KMS-11 (cell line): ENCODE data around the gene TOM1L1.

ENCODE experiments used
- H2AFZ ChIP-seq: fragments of 200-600 bp; sonication (generic); 2 replicates; pipeline ENCODE4 v1.6.1; 2016; ENCODE audit warnings: antibody characterized with exemption, mixed run types, low read depth
- H3K27ac ChIP-seq: fragments of 200-600 bp; sonication (generic); 2 replicates; pipeline ENCODE4 v1.6.1; 2016; ENCODE audit warnings: mild to moderate bottlenecking, mixed run types
- H3K27me3 ChIP-seq: fragments of 200-600 bp; sonication (generic); 2 replicates; pipeline ENCODE4 v1.6.1; 2017; ENCODE audit warnings: mild to moderate bottlenecking, low read depth, mixed run types, moderate library complexity; ENCODE audit not compliant: insufficient read depth
- H3K36me3 ChIP-seq: fragments of 200-600 bp; sonication (generic); 2 replicates; pipeline ENCODE4 v1.6.1; 2017; ENCODE audit warnings: mild to moderate bottlenecking, mixed run types; ENCODE audit not compliant: insufficient read depth
- H3K4me1 ChIP-seq: fragments of 200-600 bp; sonication (generic); 2 replicates; pipeline ENCODE4 v1.6.1; 2016; ENCODE audit warnings: mild to moderate bottlenecking, low read depth, mixed run types; ENCODE audit not compliant: poor library complexity, severe bottlenecking
- H3K4me2 ChIP-seq: fragments of 200-600 bp; sonication (generic); 2 replicates; pipeline ENCODE4 v1.7.0; 2016; ENCODE audit warnings: mild to moderate bottlenecking, mixed run types
- H3K4me3 ChIP-seq: fragments of 200-600 bp; sonication (generic); IDR thresholded peaks from 2 replicates; pipeline ENCODE4 v1.6.1; 2017; ENCODE audit warnings: low read depth, low read length, mixed read lengths; ENCODE audit not compliant: insufficient read depth
- H3K79me2 ChIP-seq: fragments of 200-600 bp; sonication (generic); 2 replicates; pipeline ENCODE4 v1.6.1; 2016; ENCODE audit warnings: low read depth, mixed run types; ENCODE audit not compliant: insufficient read depth
- H3K9ac ChIP-seq: fragments of 200-600 bp; sonication (generic); 2 replicates; pipeline ENCODE4 v1.6.1; 2016; ENCODE audit warnings: mild to moderate bottlenecking, mixed run types
- H4K20me1 ChIP-seq: fragments of 200-600 bp; sonication (generic); 2 replicates; pipeline ENCODE4 v1.6.1; 2016; ENCODE audit warnings: mild to moderate bottlenecking, mixed run types; ENCODE audit not compliant: insufficient read depth
- TF ChIP-seq, protein P1 (sequence below): fragments of 200-600 bp; sonication (generic); conservative IDR thresholded peaks from 2 replicates; pipeline ENCODE4 v1.6.1; 2017; ENCODE audit warnings: low read depth, mild to moderate bottlenecking, antibody characterized with exemption, low read length, moderate library complexity, mixed read lengths

TOM1L1 gene

DNA sequence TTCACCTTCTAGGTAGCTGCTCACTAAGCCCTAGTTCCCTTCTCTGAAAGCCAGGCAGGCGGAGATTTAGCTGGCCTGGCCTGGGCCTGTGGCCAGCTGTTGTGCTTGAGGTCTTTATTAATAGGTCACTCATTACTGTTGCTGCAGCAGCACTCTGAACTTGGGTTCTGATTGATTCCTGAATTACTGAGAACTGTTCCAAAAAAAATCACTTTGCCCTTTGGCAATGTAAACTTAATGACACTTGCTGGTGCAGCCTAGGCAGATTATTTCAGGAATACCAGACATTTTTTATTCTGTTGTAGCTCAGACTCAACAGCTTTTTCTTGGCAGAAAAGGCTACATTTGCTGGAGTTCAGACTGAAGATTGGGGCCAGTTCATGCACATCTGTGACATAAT lies 2.7 kb downstream of the TOM1L1 start:
- TF ChIP-seq, protein P1, sequence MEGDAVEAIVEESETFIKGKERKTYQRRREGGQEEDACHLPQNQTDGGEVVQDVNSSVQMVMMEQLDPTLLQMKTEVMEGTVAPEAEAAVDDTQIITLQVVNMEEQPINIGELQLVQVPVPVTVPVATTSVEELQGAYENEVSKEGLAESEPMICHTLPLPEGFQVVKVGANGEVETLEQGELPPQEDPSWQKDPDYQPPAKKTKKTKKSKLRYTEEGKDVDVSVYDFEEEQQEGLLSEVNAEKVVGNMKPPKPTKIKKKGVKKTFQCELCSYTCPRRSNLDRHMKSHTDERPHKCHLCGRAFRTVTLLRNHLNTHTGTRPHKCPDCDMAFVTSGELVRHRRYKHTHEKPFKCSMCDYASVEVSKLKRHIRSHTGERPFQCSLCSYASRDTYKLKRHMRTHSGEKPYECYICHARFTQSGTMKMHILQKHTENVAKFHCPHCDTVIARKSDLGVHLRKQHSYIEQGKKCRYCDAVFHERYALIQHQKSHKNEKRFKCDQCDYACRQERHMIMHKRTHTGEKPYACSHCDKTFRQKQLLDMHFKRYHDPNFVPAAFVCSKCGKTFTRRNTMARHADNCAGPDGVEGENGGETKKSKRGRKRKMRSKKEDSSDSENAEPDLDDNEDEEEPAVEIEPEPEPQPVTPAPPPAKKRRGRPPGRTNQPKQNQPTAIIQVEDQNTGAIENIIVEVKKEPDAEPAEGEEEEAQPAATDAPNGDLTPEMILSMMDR: no peak
- H3K4me2 ChIP-seq: no peak overlapping the region
- no peak overlapping the region for H3K27ac ChIP-seq

DNA sequence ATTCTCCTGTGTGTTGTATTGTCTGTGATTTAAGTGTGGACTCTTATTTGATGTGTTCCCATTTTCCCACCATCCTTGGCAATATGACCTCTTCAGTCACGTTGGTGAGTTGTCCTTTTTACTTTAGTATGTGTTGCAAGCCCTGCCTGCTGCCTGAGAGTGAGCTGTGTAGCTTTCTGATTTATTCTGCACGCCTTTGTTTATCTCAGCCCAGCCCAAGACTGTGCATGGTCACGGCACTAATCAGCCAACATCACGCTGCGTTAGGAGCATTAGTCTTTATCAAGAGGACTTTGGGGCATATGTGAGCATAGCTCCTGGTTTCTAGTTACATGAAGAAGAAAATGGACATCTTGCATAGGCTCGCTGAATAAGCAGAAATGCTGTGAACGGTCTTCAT lies 6.0 kb downstream of the TOM1L1 start:
- Histone ChIP-seq H4K20me1 (no peaks in the 10 kb centered on the region), H2AFZ (no peak overlapping the region), H3K4me2 (no peak overlapping the region), H3K4me1 (no peaks in the 10 kb centered on the region), H3K27ac (no peak overlapping the region), H3K9ac (no peak overlapping the region), H3K79me2 (no peaks in the 10 kb centered on the region), H3K4me3 (no peak overlapping the region), H3K27me3 (no peaks in the 10 kb centered on the region), H3K36me3 (no peaks in the 10 kb centered on the region)
- TF ChIP-seq, protein P1: no peak

More for the DNA sequence above, 2.7 kb downstream of the TOM1L1 start:
- Histone ChIP-seq H3K79me2 (no peaks in the 10 kb centered on the region), H3K4me1 (no peaks in the 10 kb centered on the region), H3K27me3 (no peaks in the 10 kb centered on the region), H2AFZ (no peak overlapping the region), H3K9ac (no peak overlapping the region), H3K4me3 (no peak overlapping the region), H3K36me3 (no peaks in the 10 kb centered on the region), H4K20me1 (no peaks in the 10 kb centered on the region)

DNA sequence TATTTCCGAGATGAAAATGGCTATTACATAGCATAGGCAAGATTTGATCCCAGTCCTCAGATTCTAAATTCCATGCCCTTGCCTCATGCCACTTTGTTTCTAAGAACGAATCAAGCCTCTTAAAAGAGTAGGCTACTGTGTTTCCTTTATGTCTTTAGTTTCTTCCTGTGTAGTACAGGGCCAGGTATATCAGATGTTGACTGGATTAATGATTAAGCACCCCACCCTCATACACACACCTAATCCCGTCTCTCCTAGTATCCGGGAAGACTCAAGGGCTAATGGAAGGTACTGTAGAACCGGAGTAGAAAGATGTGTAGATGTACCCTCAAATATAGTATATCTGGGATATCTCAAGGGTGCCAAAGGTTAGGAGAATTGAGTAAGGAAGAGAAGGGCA lies 6.7 kb downstream of the TOM1L1 start:
- no peak overlapping the region for H3K4me2 ChIP-seq
- TF ChIP-seq, protein P1: no peak
- no peak overlapping the region for H3K27ac ChIP-seq
- no peaks in the 10 kb centered on the region for H3K36me3 ChIP-seq
- no peaks in the 10 kb centered on the region for H4K20me1 ChIP-seq
- H3K9ac ChIP-seq: no peak overlapping the region
- H3K4me1 ChIP-seq: no peaks in the 10 kb centered on the region
- no peak overlapping the region for H2AFZ ChIP-seq
- H3K27me3 ChIP-seq: no peaks in the 10 kb centered on the region
- no peaks in the 10 kb centered on the region for H3K79me2 ChIP-seq
- no peak overlapping the region for H3K4me3 ChIP-seq

DNA sequence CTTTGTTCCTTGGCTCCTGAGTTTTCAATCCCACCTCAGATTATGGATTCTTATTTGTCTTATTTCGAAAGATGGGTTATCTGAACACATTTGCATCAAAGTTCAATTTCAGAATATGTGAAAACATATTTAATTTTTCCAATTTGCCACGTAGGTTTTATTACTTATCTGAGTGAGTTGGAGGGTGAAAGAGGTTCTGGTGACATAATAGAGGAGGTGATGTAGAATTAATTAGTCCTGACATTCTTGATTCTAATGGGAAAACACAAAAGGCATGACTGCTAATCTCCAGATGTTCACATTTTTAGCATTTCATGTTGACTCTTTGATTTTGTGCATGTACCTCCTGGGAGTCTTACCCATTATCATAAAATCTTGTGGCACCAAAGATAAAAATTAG lies 9.1 kb downstream of the TOM1L1 start:
- no peak overlapping the region for H3K27ac ChIP-seq
- no peaks in the 10 kb centered on the region for H3K4me1 ChIP-seq
- H4K20me1 ChIP-seq: no peaks in the 10 kb centered on the region
- no peak overlapping the region for H3K9ac ChIP-seq
- no peak overlapping the region for H2AFZ ChIP-seq
- H3K79me2 ChIP-seq: no peaks in the 10 kb centered on the region
- TF ChIP-seq, protein P1: no peak
- no peak overlapping the region for H3K4me2 ChIP-seq
- no peaks in the 10 kb centered on the region for H3K27me3 ChIP-seq
- H3K36me3 ChIP-seq: no peaks in the 10 kb centered on the region
- no peak overlapping the region for H3K4me3 ChIP-seq
